HG02623 (cell line): Measurements from ENCODE around the gene EN1.

Experiments
- ATAC-seq: cut with Tn5 transposase; IDR thresholded peaks from one replicate; pipeline ENCODE4 v1.9.1; 2021; ENCODE audit warnings: moderate library complexity; ENCODE audit not compliant: unreplicated experiment

The EN1 gene

DNA sequence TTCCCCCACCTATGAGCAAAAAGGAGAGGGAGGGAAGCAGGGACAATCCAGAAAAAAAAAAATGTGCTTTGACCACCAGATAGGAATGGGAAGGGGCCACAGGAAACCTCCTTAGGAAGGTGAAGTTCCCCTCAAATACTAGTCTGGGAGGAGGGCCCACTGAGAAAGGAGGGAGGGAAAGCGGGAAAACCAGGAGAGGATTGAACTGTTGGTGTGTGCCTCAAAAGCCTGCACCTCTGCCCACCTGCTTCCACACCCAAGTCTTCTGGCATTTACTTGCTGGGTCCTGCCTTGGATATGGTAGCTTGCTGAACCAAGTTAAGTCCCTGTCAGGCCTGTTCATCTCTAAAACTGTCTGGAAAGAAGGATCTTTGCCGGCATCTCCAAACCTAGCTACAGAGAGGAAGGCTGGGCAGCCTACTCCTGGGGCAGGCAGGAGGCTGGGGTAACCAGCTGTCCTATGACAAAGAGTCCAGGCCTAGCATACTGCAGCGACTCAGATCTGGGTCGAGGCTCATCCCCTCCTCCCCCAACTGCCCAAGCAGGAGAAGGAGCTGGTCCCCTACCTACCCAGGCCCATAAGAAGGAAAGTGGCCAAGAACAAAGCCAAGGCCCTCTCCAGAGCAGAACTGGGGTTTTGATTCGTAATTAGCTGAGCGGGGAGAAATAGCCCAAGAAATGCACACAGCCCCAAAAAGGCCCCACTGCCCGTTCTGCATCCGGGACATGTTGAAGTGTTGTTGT is 3.0 kb downstream of the EN1 start:
- ATAC-seq, result no peak

DNA sequence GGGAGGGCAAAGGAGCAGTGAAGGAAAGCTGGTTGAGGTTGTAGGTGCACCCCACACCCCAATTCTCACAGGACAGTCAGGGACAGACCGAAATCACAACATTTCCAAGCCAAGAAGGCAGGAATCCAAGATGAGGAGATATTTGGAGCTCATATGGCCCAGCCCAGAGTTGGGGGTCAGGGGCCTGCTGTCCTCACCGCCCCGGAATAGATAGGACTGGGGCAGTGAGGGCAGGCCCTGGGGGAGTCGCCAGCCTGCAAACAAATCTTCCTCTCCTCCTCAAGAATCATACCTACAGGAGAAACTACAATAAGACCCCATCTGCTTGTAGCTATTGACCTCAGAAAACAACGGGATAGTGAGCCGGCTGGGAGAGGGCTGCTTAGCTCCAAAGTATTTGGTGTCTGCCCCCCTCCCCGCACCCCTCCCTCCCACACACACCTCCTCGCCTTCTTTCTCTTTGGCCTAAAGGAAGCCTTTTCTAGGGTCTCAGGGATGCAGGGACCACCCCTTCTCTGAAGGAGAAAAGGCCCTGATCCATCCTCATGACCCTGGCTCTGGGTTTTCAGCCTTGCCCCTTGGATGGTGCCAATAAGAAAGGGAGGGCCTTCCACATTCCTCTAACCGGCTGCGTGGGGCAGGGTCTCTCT is 3.8 kb downstream of the EN1 start:
- ATAC-seq, result no peak

DNA sequence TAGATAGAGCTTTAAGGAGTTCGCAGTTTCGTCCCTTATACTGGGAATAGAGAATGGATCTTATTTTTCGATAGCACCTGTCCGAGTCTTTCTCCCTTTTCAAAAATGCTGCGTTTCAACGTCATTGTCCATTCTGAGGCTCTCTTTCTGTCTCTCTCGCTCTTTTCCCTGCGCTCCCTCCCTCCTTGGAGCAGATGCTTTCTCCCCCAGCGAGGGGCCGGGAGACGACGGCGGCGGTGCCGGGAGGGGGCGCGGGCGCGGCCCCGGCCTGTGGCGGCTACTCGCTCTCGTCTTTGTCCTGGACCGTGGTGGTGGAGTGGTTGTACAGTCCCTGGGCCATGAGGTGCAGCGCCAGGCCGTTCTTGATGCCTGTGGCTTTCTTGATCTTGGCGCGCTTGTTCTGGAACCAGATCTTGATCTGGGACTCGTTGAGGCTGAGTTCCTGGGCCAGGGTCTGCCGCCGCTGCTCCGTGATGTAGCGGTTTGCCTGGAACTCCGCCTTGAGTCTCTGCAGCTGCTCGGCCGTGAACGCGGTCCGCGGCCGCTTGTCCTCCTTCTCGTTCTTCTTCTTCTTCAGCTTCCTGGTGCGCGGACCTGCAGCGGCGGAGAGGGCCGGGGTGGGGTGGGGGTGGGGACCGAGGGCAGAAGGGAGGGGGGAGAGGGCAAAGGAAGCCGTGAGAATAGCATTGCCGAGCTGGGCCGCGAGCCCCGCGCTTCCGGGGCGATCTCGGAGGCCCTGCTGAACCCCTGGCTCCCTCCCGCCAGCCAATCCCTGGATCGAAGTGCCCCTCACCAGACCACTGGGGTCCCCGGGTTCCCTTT is 4.6 kb downstream of the EN1 start:
- ATAC-seq, result no peak

DNA sequence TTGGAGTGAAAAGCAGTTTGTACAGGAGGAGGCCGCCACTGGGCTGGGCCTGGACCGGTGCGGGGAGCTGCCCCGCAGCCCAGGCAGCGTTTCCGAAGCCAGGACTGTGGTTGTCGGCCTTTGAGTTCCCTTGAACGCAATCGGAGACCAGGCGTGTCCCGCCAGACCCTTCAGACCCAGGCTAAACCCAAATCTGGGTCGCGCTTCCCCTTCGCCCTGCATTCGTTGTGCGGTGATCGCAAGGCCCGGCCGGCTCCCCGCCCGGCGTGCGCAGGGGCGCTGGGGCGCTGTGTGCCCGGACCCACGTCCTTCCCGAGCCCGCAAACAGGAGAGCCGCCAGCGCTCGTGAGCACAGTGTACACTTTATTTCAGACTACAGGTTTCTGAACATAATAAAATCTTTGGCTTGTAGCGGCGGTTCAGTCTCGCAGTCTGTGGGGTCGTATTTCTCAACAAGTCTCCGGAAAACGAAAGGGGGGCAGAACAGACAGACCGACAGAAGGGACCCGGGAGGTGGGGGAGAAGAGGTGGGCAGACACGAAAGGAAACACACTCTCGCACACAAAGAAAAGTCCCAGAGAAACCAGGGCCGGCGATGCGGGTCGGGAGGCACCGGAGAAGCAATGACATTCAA is 5.5 kb downstream of the EN1 start:
- ATAC-seq, result no peak

DNA sequence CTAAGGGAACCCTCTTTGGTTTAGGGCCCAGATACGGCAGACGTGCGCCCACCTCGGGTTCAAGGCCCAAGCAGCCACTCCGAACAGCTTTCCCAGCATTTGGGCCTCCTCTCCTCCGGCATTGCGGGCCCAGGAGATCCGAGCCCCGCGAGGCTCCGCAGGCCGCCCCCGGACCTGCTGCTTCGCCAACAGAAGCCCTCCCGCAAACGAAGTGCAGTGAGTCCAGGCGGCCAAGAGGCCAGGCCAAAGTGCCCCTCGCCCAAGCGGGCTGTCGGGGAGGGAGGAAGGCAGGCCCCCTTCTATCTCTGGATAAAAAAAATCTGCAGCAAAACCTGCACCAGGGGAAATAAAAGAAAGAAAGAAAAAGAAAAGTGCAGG is 6.0 kb downstream of the EN1 start:
- no peak for ATAC-seq

DNA sequence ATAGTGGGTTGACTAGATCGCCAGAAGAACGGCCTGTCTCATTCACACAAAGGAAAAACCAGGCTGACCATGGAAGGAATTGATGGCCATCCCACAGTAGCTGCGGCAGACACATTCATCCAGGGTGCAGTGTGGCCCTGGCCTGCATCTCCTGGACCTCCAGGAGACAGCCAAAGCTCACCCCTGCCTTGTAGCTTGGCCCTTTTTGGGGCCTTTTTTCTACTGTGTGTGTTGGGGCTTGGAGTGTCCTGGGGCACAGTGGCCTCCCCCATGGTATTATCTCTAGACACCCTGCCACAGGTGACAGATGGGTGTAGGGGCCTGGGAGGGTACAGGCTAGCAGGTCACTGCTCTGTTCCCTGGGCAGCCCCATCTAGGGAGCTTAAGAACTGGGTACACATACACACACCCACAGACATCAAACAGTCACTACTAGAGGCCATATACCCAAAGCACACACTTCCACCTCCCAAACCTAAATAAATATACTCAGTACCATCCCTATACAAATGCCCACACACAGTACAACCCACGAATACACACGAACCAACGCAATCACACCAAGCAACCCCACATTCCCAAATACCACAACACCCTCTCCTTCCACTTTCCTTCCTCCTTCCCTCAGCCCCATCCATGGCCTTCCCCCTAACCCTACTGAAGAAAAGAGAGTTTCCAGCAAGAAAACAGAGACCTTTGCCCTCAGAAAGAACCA is 8.6 kb downstream of the EN1 start:
- no peak for ATAC-seq

DNA sequence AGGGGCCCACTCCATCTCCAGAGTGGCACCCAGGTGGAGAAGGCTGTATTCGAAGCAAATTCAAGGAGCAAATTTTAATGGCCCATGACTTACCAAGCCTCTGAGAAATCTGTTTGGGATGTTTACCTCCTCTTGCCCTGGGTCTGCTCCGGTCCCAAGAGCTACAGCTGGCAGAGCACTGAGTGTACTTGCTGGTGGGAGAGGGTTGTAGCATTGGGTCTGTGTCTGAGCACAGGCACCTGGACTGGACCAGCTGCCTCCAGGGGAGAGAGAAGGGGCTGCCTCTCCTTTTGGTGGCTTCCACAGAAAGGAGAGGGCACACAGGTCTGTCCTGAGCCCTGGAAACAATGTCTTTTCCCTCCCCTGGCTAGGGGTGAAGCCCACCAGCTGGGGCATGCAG is 9.8 kb downstream of the EN1 start:
- ATAC-seq, result no peak

DNA sequence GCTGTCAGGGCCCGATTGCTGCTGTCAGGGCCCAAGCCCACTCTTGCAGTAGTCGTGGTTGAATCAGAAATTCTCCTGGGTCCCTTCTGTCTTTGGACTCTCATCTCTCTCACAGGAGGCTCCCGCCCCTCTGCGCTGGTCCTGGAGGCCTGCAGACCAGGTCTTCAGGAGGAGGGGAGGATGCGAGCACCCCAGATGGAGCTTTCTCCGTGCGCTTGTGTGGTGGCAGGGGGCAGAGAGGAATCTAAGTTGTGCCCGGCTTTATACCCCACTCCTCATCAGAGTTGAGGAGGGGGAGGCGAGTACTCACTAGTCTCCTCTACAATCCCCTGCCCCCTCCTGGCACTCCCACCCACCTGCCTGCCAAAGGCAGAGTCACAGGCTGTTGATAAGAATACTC is 10.4 kb downstream of the EN1 start:
- no peak for ATAC-seq

DNA sequence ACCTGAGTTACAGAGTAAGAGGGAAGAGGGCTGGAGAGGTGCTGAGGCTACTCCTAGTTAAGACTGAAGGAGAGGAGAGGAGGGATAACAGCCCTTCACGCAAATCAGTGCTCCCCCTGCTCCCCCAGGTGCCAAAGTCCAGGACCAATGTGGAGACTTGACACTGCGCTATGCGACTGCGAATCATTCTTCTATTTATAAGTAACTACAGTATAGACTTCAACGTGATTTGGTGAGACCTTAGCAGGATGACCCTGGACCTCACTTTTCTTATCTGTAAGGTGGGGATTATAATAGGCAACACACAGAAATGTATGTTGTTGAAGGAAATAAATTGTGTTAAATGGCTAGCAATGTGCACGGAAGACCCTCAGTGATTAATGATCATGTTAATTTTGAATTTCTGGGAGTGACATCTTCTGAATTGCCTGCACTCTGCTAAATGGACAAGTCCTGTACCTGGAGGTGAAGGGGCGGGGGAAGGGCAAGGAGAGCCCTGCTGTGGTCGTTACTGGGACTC is 11.0 kb downstream of the EN1 start:
- ATAC-seq, result no peak

DNA sequence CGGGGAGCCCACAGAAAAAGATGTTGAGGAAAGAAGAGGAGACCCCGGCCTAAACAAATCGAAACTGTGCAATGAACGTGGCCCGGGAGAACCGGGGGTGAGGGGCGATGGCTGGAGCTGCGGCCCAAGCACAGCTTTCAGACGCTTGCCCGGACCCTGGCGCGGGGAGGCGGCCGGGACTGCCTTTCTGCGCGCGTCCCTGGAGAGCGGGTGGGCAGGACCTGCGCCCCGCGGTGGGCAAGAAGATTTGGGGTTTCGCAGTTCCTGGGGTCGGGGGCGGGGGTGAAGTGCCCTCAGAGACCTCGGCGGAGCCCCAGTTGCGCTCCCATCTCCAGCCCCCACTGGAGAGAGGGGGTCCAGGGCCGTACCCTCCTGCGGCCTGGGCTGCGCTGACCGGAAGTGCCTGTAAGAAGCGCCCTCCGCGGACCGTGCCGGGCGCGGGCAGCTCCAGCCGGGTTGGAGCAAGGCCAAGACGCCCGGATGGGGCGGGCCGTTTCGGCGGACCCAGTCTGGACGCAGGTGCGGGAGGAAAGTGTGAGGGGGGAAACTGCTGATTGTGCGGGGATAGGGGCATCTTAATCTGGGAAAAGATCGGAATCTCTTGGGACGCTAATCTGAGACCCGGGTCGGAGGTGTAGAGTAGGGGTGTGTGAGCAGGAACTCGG is 11.6 kb downstream of the EN1 start:
- ATAC-seq, result no peak

DNA sequence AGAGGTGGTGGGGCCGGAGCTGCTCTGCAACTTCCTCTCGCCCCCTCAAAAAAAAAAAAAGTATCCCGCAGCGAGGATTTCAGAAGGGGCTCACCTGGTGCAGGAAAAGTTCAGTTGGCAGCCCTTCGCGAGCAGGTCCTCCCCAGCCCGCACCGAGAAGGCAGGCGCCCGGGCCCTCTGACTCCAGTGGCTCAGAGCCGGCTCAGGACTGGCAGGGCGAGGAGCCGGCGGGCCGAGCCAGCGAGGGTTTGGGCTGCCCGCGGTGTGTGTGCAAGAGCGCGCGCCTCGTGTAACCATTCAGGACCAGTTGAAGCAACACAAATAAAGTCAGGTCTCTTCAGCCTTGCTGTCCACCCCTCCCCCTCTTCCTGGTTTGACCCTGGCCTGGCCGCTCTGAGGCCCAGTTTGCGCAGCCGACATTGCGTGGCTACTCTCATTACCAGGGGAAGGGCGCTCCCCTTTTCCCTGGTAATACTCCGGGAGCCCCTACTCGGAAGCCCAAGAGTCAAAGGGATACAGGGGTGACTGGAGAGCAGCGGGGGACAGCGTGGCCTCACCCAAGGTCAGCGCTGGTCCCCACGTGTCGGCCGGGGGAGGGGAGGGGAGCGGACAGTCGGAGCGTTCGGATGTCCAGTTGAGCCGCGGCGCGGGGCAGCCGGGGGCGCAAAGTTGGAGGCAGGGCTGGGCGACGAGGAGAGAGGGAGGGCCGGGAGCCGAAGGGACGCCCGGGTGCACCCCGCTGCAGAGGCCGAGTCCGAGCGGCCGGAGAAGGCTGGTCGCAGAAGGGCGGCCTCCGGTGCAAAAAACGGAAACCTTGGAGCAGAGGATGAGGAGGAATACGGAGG is 12.3 kb downstream of the EN1 start:
- no peak for ATAC-seq

DNA sequence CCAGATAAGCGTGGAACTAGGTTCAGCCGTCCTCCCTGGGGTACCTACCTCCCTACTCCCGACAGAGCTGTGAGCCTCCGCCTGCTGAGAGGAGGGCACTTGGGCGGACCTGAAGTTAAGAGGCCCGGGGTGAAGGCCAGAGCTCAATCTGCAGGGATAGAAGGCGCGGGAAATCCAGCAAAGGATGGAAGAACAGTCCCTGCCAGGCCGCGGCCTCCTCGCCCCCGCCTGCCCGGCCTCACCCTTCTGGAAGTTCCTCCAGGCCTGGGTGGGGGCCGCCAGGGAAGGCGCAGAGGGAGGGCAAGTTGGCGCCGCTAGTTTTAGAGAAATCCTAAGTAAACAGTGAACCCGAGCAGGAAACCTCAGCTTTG is 13.0 kb downstream of the EN1 start:
- ATAC-seq, result no peak

DNA sequence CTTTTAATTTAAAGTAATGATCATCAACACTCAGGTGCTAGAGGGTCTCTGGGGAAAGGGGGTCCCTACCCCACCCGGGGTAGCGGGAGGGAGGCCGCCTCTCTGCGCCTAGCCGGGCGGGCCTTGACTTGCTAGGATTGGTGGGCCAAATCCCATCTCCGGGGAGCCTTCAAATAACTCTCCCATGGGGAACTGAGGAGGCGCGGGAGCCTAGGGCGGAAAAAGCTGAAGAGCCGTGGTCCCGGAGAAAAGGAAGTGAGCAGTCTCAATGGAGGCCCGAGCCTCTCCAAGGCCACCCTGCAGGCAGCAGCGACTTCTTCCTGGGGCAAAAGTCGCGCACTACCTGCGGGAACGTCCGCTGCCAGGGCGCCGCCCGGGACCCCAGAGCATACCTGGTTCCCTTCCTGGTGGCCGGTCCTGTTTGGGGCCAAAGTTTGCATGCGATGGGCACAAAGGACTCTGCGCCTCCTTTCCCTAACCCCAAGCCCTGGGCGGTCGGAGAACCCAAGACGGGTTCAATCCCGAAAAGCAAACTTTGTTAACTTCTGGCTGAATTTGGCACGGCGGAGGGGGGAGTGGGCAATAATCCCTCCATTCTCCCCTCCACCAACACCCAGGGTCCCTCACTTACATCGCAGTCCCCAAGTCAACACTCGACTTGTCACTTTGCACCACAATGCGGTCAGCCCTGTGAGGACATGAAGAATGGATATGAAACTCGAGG is 13.6 kb downstream of the EN1 start:
- no peak for ATAC-seq

DNA sequence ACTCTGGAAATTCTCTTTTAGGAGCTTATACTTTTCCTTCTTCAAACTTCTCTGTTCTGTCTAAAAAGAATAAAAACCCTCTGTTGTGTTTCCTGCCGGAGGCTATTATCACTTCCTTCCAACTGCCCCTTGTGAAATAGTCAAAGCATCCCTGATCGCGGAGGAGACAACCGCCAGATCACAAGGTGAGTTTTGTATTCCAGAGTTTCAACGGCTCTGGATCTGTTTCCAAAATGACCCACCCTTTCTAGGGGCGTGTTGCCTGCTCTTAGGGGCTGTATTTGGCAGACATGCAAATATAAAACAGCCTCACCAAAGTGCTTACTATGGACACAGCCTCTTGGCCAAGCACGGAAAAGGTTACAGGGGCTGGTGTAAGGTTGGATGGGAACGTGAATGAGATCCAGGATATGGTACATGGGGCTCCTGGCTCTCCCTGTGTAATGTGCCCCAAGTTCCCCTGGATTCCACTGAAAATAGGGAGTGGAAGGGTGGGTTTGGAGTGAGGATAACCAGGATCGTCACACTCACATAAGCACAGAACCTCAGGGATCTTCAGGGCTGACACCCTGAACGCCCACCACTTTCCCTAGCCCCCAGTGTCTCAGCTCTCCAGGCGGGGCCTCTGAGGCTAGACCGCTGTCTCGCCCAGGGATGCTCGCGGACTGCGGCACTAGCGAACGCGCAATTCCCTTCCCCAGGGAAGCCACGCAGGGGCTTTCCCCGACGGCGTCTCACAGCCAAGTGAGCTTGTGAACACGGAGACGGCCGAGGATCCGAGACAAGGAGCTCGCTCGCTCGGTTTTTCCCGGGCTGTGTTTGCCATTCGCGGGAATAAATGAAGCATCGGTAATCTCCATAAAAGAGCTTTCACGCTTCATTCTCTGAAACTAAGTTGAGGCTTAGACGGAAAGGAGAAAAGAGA is 14.4 kb downstream of the EN1 start:
- no peak for ATAC-seq

DNA sequence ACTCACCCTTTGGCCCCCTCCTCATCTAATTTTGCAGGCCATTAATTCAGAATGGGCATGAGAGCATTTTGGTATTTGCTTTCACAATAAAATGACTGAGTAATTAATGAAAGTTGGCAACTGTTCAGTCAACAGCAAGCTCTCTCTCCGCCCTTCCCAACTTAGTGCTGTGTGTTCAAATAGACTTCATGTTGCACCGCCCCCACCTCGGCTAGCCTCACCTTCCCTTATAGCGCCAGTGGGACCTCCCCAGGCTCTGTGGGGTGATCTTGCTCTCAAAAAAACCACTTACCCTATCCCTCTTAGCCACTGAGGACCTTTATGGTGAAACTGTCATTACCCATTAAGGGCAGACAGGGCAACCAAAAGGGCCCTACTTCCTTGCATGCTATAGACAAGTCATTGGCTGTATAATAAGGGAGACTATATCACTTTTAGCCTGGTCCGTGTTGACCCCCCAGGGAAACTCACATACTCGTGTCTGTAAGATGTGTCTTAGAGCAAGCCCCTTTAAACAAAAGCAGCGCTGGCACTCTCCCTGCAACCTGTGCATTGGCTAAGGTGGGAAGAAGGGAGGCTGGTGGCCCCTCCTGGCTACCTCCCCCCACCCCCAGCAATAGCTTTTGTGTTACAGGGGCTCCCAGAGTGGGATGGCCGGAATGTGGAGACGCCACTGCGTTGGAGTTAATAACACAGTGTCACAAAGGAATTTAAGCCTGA is 15.2 kb downstream of the EN1 start:
- no peak for ATAC-seq

DNA sequence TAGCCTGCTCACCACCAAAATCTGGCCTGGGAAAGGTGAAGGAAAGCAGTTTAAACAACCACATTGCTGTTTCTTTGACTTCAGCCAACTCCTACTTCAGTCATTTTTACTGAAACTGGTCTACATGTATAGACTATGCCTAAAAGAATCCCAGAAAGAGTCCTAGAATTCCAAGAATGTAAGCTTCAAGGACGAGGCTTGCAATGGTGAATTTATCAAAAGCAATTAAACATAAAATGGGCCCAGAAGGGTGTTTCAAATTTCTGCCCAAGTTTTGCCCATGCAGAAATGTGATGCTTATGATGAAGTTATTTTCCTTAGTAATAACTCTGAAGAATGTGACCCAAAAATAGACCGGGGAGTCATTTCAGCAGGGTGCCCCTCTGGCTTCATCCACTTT is 16.6 kb downstream of the EN1 start:
- no peak for ATAC-seq

DNA sequence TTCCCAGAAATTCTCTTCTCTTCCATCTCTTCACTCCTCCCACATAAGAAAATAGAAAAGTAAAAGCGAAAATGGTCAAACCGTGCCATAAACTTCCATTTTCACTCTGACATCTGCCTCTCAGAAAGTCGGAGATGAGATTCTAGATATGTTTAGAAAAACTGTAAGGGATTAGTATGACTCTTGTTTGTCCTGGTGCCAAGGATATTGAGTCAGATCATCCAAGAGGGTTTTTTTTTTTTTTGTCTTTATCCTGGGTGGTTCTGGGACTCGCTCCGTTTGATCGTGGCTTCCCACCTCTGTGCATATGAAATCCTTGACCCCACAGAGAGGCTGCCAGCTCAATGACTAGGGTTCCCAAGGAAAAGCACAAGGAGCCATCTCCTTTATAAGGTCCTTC is 17.3 kb downstream of the EN1 start:
- no peak for ATAC-seq
